Smooth muscle cell of the brain vasculature (primary cell): ENCODE results near the gene TBCB.
"Not testable (repeated sequence)": the region's sequence is repeated elsewhere in the genome, so short reads cannot be mapped to it uniquely, and the experiment has no call there.

ENCODE experiments used
- DNase-seq: peaks from one replicate; pipeline ENCODE4 v3.0.0-alpha.2; 2012; ENCODE audit warnings: low read depth, low spot score

Gene TBCB

DNA sequence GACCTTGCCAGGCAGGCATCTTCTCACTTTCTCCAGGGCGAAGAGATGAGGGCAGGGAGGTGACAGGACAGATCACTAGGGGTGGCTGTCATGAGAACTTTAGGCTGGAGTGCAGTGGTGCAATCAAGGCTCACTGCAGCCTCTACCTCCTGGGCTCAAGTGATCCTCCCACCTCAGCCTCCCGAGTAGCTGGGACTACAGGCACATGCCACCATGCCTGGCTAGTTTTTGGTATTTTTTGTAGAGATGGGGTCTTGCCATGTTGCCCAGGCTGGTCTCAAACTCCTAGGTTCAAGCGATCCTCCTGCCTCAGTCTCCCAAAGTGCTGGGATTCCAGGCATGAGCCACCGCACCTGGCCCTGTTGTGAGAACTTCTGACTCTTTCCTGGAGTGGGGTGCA, 19.6 kb downstream of the TBCB start:
- not testable (repeated sequence) for DNase-seq

DNA sequence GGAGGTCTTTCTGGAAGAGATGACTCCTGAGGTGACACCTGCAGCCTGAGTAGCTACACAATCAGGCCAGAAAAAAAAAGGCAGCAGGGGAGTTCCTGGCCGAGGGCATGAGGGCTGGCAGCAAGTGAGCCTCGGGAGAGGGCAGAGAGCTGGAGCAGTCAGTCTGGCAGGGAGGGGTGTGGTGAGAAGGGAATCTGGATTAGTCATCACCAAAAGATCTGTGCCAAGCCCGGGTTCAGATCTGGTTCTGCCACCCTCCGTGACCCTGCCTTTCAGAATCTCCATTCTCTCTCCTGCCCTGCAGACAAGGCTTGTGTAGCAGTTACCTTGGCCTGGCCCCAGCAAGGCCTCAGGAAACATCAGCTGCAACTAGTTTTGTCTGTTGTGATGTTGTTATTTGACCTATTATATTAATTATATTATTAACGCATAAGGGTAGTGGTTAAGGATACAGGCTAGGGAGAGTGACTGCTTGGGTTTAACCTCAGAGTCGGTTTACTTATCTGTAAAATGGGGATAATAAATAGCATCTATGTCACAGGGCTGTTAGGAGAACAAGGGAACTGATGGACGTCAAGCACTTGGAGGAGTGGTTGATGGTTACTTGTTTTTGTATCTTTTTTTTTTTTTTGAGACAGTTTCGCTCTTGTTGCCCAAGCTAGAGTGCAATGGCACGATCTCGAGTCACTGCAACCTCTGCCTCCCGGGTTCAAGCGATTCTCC, 21.9 kb downstream of the TBCB start:
- no peak for DNase-seq

GRCh38 chr19:36139120-36139472, 23.8 kb downstream of the TBCB start:
- DNase-seq = no peak

DNA sequence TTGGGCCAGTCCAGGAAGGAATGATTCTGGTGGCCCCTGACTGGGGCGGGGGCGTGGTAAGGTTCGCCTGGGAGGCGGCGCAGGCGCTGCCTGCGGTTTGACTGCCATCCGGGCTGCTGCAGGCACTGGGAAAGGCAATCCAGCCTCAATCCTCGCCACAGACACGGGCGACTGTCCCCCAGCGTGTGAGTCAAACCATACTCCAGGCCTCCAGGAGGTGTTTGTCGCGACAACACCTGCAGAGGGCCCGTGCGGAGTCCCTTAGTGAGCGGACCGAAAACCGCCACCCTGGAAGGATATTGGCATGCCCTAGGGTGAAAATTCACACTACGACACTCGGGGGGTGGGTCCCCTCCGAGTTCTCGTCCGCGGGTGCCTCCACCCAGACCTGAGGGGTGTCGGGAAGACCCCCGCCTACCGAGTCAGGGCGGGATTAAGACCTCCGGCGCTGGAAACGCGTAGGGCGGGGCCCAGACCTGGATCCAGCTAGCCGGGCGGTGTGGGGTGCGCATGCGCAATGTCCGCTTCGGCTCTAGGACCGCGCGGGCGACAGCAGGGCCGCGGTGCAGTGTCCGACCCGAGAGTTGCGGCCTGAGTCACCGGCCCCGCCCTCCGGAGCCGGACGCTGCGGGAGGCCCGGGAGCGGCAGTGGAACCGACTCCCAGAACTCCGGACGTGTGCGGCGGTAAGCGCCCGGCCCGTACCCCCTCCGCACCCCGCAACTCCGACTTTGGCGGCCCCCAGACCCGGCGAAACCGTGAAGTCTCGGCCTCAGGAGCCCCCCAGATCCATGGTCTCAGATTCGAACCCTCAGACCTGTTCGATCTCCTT, 24.4 kb downstream of the TBCB start, which contains the start of gene CAPNS1:
CAPNS1 (plus strand) TSS at position 594 of the 831 bp plus-strand sequence. CDS start 946 bp downstream, outside the sequence.
- peak; percentile 90 for DNase-seq

DNA sequence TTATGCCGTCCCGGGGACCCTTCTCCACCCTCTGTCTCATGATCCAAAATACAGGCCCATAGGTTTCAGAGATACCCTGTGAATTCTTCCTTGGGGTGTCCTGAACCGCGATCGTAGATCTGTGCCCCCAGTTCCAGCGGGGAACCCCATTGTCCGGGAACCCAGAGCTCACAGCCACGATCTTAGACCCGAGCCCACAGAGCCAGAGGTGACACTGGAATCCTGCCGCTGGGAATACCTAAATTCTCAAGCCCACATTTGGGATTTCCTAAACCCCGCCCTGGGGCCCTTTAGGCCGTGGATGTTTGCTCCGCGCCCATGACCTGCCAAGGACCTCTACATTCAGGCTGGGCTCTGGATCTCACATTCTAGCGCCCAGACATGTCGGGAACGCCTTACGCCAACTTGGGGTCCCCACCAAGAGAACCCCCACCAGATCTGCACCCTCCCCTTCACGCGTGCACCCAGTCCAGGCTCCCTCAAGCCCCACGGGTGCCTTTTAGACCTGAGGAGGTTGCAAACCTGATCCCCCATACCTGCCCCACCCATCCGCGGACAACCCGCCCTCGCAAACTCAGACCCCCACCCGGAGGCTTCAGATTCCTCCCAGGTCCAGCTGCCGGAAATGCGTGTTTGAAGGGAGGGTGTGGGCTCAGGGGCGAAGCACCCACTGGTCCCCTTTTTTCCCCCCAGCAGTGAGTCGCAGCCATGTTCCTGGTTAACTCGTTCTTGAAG, 25.2 kb downstream of the TBCB start:
- no peak for DNase-seq

DNA sequence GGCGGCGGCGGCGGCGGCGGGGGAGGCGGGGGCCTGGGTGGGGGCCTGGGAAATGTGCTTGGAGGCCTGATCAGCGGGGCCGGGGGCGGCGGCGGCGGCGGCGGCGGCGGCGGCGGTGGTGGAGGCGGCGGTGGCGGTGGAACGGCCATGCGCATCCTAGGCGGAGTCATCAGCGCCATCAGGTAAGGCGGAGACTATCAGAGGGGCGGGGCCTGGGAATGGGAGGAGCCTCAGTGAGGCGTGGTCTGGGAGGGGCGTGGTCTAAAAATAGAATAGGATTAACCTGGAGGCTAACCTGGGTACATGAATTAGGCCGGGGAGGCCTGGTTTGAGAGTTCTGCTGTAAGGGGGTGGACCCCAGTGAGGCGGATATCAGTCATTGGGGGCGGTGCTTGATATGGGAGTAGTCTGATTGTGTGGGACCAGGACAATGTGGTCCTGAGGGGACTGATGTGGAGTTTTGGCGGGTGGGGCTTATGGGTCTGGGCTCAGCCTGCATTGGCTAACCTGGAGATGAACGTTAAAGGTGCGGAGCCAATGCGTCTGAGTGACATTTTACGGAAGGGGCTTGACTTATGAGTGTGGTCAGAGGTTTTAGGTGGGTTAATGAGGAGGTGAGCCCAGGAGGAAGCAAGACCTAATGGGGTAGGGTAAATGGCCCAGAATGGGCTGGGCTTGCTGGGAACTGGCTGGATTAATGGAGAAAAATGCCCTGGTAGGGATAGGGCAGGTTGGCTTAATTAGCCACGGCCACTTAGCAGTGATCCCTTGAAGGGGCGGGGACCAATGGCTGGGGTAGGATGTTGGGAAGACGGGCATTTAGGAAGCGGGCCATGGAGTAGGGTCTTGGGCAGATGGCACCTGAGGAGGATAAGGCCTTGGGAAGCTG, 26.0 kb downstream of the TBCB start:
- DNase-seq = peak; percentile 47

GRCh38 chr19:36142046-36142445, 26.8 kb downstream of the TBCB start:
- no peak for DNase-seq

DNA sequence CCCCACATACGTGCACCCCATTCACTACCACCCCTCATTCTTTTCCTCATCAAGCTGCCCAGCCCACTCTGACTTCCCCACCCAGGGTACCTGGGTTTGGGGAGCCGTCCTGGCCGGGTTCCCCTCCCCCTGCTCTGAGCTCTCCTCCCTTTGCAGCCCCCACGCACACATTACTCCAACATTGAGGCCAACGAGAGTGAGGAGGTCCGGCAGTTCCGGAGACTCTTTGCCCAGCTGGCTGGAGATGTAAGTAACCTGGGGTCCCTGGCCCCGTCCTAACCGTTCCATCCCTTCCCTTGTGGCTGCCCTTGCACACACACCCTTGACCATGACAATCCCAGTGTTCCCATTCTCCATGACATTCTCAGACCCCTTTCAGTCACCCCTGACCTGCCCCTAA, 27.2 kb downstream of the TBCB start:
- DNase-seq = no peak

GRCh38 chr19:36144624-36145023, 29.4 kb downstream of the TBCB start:
- no peak for DNase-seq

GRCh38 chr19:36149673-36150406, 34.6 kb downstream of the TBCB start:
- no peak for DNase-seq

DNA sequence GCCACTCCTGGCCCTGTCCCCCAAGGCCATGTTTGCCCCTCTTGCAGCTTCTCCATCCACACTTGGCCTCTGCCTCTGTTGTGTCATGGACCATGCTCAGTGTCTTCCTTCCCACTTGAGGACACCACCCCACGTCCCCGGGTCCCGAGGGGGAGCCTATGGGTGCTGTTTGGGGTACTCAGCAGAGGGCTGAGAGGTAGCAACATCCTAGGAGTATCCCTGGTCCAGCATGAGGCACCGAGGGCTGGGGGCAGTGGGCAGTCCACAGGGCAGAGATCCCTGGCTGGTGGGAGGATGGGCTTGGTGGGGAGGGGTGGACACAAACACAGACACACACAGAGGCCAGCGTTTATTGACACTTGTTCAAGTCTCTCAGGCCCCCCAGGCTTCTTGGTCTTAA, 35.3 kb downstream of the TBCB start:
- no peak for DNase-seq

DNA sequence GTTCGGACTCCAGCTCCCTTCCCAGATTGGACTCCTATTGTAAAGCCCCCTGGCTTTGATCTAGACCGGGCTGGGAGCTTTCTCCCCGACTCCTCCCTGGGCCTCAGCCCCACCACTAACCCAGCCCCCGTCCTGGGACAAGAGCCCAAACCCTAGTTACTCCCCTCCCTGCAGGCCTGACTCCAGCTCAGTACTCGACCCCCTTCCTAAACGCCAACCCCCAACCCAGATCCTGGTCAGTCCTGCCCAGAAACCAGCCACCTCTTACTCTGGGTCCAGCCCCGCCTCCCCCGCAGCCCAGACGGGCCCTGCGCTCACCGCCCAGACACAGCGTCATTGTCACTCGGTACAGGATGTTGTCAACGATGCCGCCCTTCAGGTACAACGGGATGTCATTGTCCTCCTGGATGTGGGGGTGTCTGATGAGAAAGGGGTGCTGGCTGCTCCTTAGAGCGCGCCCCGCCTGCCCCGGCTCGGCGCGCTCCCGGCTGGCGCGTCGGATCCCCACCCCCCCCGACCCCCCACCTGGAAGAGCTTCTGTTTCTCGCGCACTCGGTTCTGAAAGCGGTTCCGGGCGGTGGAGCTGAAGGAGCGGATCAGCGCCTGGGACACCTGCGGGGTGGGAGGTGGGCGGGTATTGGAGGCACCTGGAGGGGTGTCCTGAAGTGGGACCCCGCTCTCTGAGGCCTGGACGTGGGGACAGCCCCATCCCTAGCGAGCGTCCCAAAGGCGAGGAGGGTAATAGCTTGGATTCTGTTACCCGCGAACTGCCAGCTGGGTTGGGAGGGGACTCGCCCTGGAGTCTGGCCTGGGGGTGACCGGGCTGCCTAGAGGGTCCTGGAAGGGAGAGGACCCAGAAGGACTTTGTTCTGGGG, 36.1 kb downstream of the TBCB start:
- DNase-seq = no peak

GRCh38 chr19:36152019-36152351, 36.7 kb downstream of the TBCB start:
- no peak for DNase-seq

- DNase-seq = no peak
Observed at GRCh38 chr19:36152352-36153091, 37.3 kb downstream of the TBCB start, which contains the start of gene COX7A1. TSS of gene COX7A1 (minus strand) at chr19:36152447. CDS start at chr19:36152407, 40 bp downstream.

GRCh38 chr19:36153126-36153525, 37.9 kb downstream of the TBCB start:
- DNase-seq = no peak

DNA sequence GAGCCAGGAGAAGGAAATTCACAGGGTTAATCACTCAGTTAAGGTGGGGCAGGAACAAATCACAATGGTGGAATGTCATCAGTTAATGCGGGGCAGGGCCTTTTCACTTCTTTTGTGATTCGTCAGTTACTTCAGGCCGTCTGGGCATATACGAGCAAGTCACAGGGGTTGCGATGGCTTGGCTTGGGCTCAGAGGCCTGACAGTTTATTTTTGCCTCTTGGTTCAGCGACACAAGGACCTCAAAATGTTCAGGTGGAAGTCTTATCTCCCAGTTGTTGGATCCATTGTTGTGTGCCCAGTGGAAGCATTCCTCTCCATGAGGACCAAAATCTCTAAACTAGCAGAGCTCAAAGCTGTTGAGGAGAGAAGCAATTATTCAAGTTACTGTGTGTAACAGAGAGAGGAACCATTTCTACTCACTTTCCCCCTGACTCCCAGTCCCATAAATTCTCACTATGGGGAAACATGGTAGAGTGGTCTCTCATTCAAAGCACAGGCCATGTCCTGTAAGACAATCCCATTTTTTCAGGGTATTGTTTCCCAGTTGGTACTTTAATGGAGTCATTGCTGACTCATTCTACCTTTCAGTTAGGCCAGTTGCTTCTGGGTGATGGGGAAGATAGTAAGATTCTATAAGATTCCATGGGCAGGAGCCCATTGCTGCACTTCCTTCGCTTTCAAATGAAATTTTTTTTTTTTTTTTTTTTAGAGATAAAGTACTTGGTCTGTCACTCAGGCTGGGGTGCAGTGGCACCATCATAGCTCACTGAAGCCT, 45.7 kb downstream of the TBCB start:
- no peak for DNase-seq

DNA sequence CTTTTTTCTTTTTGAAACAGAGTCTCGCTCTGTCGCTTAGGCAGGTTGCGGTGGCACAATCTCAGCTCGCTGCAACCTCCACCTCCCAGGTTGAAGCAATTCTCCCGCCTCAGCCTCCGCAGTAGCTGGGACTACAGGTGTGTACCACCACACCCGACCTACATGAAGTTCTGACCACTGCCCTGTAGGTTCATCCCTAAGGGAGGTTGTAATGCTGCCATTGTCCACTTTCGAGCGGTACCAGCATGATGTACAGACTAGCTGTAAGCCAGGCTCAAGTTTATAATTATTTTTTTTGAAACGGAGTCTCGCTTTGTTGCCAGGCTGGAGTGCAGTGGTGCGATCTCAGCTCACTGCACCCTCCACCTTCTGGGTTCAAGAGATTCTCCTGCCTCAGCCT, 48.5 kb downstream of the TBCB start:
- DNase-seq = no peak

GRCh38 chr19:36169084-36169760, 54.0 kb downstream of the TBCB start:
- no peak for DNase-seq
